NCI-H187 treated with DMSO at 0.1 percent for 48 hours (cell line): ENCODE measurements around the gene IQGAP1.

Source experiments
- DNase-seq: peaks from one replicate; lab custom pipeline; 2025; lab: John Stamatoyannopoulos, UW

IQGAP1 gene

GRCh38 chr15:90530250-90531051 lies 142.4 kb downstream of the IQGAP1 start:
- no peak for DNase-seq

GRCh38 chr15:90531147-90531546 lies 143.1 kb downstream of the IQGAP1 start:
- no peak for DNase-seq

- no peak for DNase-seq
Observed at GRCh38 chr15:90535254-90535653, 147.2 kb downstream of the IQGAP1 start.

DNA sequence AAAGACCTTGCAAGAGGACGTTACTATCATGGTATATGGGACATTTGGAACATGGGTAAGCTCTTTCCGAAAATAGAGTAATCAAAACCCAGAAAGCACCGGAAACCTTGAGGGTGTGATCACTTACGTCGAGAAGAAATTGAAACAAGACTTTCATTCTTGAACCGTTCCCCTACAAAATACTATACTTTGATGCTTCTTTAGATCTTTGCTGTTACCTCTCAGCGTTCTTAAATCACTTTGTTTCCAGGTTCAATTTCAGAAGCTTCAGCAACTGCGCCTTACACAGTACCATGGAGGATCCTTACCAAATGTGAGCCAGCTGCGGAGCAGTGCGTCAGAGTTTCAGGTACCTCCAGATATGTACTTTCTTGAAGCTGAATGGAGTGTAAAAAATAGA lies 151.7 kb downstream of the IQGAP1 start:
- DNase-seq, result no peak

DNA sequence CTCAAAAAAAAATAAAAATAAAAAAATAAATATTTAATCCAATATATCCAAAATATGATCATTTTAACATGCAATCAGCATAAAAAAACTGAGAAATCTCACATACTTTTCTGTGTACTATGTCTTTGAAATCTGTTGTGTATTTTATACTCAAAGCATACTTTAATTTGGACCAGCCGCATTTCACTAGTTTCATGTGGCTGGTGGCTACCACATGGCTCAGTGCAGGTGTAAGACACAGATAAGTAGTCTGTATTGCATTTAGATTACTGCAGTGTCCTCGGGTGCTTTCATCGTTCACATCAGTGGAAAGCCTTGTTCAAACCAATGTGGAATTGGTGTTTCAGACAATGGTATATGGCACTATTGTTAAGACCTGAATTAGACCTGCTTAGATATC lies 152.7 kb downstream of the IQGAP1 start:
- no peak for DNase-seq

DNA sequence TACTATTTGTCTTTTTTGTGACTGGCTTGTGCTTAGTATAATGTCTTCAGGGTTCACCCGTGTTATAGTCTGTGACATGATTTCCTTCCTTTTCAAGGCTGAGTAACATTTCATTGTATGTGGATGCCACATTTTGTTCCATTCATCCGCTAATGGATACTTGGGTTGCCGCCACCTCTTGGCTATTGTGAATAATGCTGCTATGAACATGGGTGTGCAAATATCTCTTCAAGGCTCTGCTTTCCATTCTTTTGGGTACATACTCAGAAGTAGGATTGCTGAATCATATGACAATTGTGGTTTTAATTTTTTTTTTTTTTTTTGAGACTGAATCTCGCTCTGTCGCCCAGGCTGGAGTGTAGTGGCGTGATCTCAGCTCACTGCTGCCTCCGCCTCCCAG lies 157.1 kb downstream of the IQGAP1 start:
- DNase-seq, result no peak

DNA sequence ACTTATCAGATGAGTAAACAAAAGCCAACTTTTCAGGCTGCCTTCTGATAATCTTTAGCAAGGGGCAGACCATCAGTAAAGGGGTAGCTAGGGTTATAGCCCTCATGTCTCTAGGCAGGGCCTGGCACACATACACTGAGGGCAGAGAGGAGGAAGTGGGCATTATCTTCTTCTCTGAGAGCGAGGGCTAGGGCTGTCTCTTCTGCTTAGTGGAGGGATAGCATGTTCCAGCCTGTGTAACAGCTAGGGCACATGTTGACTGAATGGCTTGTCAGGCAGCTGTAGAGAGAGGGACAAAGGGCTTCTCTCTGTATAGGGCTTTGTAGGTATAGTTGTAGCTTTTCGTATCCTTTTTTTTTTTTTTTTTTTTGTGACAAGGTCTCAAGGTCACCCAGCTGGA lies 159.5 kb downstream of the IQGAP1 start:
- no peak for DNase-seq

GRCh38 chr15:90550919-90551318 lies 162.9 kb downstream of the IQGAP1 start:
- DNase-seq, result no peak
